SK-N-MC (cell line): ENCODE results near the gene NRCAM.
"Not testable (repeated sequence)": the region's sequence is repeated elsewhere in the genome, so short reads cannot be mapped to it uniquely, and the experiment has no call there.

Experiments used
- DNase-seq: peaks from one replicate; pipeline ENCODE4 v3.0.0-alpha.2; 2011; ENCODE audit warnings: low read depth, low spot score
- H3K27ac ChIP-seq: fragments of 200-600 bp; sonication (generic); 2 replicates; pipeline ENCODE4 v1.5.1; 2016; ENCODE audit warnings: mixed run types
- H3K36me3 ChIP-seq: fragments of 200-600 bp; sonication (generic); 2 replicates; pipeline ENCODE4 v1.6.1; 2017; ENCODE audit warnings: antibody characterized with exemption, low read length, mixed read lengths; ENCODE audit not compliant: insufficient read depth
- H3K4me3 ChIP-seq: fragments of 200-600 bp; sonication (generic); 2 replicates; pipeline ENCODE4 v1.5.1; 2016
- H3K9ac ChIP-seq: fragments of 200-600 bp; sonication (generic); 2 replicates; pipeline ENCODE4 v1.8.0; 2017; ENCODE audit warnings: mixed run types, mixed read lengths; ENCODE audit not compliant: insufficient read length
- H3K9me3 ChIP-seq: fragments of 200-600 bp; sonication (generic); 2 replicates; pipeline ENCODE4 v1.6.1; 2017; ENCODE audit warnings: low read depth, mild to moderate bottlenecking, antibody characterized with exemption, low read length, moderate library complexity, mixed read lengths
- EZH2 ChIP-seq: fragments of 200-600 bp; sonication (generic); IDR thresholded peaks from one replicate; pipeline ENCODE4 v1.6.1; 2017; ENCODE audit warnings: antibody characterized with exemption
- FOXP2 ChIP-seq: optimal IDR thresholded peaks from 2 replicates; pipeline ENCODE3; 2011; ENCODE audit warnings: mild to moderate bottlenecking, moderate library complexity; ENCODE audit not compliant: insufficient read depth; ENCODE audit errors: extremely low read length, control extremely low read depth
- POLR2AphosphoS5 ChIP-seq: IDR thresholded peaks from 2 replicates; pipeline ENCODE4 v1.6.1; 2012; ENCODE audit warnings: mild to moderate bottlenecking, low read depth, low read length, borderline replicate concordance

The NRCAM gene

GRCh38 chr7:108263425-108263824, 192.8 kb downstream of the NRCAM start:
- Histone ChIP-seq H3K9ac (no peak overlapping the region), H3K9me3 (no peaks in the 10 kb centered on the region), H3K4me3 (no peak overlapping the region), H3K27ac (no peak overlapping the region), H3K36me3 (no peaks in the 10 kb centered on the region)
- no peak for DNase-seq
- TF ChIP-seq EZH2 (no peak), POLR2AphosphoS5 (no peak), FOXP2 (no peak)

DNA sequence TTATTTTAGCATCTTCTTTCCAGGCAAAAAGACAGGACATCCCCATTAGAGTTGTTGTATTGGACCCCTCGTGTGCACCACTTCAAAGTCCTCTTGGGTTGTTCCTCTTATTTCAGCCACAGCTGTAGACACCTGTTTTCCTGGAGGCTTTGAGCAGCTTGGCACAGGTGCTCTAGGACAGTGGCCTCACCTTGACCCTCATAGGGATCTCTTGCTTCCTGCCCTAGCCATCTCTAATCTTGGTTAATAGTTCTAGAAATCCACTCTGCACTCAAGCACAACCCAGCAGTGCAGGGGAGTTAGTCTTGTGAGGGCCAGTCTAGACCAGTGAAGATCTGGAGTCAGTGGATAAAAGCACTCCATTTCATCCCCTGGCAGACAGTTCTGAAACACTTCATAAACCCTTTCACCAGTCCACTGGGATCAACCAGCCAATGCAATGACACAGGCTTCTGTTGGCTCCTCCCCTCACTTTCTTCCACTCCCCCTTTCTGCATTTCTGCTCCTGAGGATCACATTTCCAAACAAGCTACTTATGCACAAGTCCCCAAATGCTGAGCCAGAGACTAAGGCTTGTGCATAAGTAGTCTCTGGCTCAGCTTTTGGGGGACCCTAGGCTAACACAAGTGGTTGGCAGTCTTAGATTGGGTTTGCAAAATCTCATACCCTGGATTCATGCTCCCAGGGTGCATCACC, 194.5 kb downstream of the NRCAM start:
- H3K4me3 ChIP-seq, result no peak overlapping the region
- no peak overlapping the region for H3K27ac ChIP-seq
- no peaks in the 10 kb centered on the region for H3K36me3 ChIP-seq
- no peak for TF ChIP-seq EZH2
- no peak for TF ChIP-seq FOXP2
- TF ChIP-seq POLR2AphosphoS5, result no peak
- no peaks in the 10 kb centered on the region for H3K9me3 ChIP-seq
- H3K9ac ChIP-seq, result no peak overlapping the region
- DNase-seq, result no peak

DNA sequence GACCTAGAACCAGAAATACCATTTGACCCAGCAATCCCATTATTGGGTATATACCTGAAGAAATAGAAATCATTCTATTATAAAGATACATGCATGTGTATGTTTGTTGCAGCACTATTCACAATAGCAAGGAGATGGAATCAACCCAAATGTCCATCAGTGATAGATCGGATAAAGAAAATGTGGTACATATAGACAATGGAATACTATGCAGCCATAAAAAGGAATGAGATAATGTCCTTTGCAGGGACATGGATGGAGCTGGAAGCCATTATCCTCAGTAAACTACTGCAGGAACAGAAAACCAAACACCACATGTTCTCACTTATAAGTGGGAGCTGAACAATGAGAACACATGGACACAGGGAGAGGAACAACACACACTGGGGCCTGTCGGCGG, 196.8 kb downstream of the NRCAM start:
- H3K9ac ChIP-seq, H3K27ac ChIP-seq, H3K36me3 ChIP-seq, DNase-seq, H3K9me3 ChIP-seq, H3K4me3 ChIP-seq: not testable (repeated sequence)

GRCh38 chr7:108257954-108258353, 198.3 kb downstream of the NRCAM start:
- TF ChIP-seq EZH2, result no peak
- no peak for TF ChIP-seq FOXP2
- no peak for TF ChIP-seq POLR2AphosphoS5
- no peak overlapping the region for H3K9ac ChIP-seq
- no peaks in the 10 kb centered on the region for H3K36me3 ChIP-seq
- H3K9me3 ChIP-seq, result no peaks in the 10 kb centered on the region
- no peak overlapping the region for H3K27ac ChIP-seq
- DNase-seq, result no peak
- H3K4me3 ChIP-seq, result no peak overlapping the region

- TF ChIP-seq POLR2AphosphoS5 (no peak), FOXP2 (no peak), EZH2 (no peak)
- Histone ChIP-seq H3K4me3 (no peak overlapping the region), H3K9ac (no peak overlapping the region), H3K36me3 (no peaks in the 10 kb centered on the region), H3K9me3 (no peaks in the 10 kb centered on the region), H3K27ac (no peak overlapping the region)
- DNase-seq, result no peak
These were observed 202.0 kb downstream of the NRCAM start for GRCh38 chr7:108254259-108254658.

GRCh38 chr7:108253275-108254044, 202.8 kb downstream of the NRCAM start:
- no peaks in the 10 kb centered on the region for H3K9me3 ChIP-seq
- H3K36me3 ChIP-seq, result no peaks in the 10 kb centered on the region
- TF ChIP-seq POLR2AphosphoS5, result no peak
- TF ChIP-seq FOXP2, result no peak
- TF ChIP-seq EZH2, result no peak
- no peak overlapping the region for H3K27ac ChIP-seq
- no peak overlapping the region for H3K9ac ChIP-seq
- no peak overlapping the region for H3K4me3 ChIP-seq
- DNase-seq, result no peak

- Histone ChIP-seq H3K4me3 (no peak overlapping the region), H3K36me3 (no peaks in the 10 kb centered on the region), H3K9ac (no peak overlapping the region), H3K9me3 (no peaks in the 10 kb centered on the region), H3K27ac (no peak overlapping the region)
- no peak for TF ChIP-seq FOXP2
- no peak for TF ChIP-seq POLR2AphosphoS5
- TF ChIP-seq EZH2, result no peak
- no peak for DNase-seq
These were observed 204.1 kb downstream of the NRCAM start for GRCh38 chr7:108252177-108252576.

GRCh38 chr7:108251700-108252099, 204.5 kb downstream of the NRCAM start:
- no peak for DNase-seq
- Histone ChIP-seq H3K36me3 (no peaks in the 10 kb centered on the region), H3K9me3 (no peaks in the 10 kb centered on the region), H3K27ac (no peak overlapping the region), H3K4me3 (no peak overlapping the region), H3K9ac (no peak overlapping the region)
- TF ChIP-seq EZH2 (no peak), POLR2AphosphoS5 (no peak), FOXP2 (no peak)
